GM12875 (cell line): ENCODE data around the gene PDZRN3.

Experiments
- H3K4me3 ChIP-seq: one replicate; pipeline ENCODE4 v1.5.1; 2011; ENCODE audit warnings: low read depth, low read length, control low read depth
- CTCF ChIP-seq: IDR thresholded peaks from 2 replicates; pipeline ENCODE4 v1.5.1; 2011; ENCODE audit warnings: low read depth, mild to moderate bottlenecking, control low read depth, inconsistent platforms, low read length, moderate library complexity, borderline replicate concordance; ENCODE audit not compliant: insufficient read depth

The PDZRN3 gene

GRCh38 chr3:73529308-73530021 is 95.3 kb downstream of the PDZRN3 start:
- H3K4me3 ChIP-seq = no peak overlapping the region
- no peak for TF ChIP-seq CTCF

DNA sequence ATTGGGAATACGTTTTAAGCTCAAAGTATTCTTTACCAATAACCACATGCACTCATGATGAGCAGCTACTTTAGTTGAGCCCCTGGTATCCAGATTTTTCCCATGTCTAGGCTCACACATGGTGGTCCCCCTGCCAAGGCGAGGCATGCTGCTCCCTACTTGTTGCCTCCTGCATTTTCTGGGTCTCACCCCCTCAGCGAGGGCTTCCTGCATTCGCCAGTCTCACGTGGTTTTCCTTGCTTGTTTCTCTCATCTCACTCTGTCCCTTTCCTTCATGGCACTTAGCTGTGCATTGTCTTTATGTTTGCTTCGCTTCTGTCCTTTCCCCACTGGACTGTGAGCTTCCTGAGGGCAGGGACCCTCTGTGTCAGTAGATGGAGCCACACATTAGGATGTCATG is 99.2 kb downstream of the PDZRN3 start:
- H3K4me3 ChIP-seq = no peak overlapping the region
- TF ChIP-seq CTCF = no peak

DNA sequence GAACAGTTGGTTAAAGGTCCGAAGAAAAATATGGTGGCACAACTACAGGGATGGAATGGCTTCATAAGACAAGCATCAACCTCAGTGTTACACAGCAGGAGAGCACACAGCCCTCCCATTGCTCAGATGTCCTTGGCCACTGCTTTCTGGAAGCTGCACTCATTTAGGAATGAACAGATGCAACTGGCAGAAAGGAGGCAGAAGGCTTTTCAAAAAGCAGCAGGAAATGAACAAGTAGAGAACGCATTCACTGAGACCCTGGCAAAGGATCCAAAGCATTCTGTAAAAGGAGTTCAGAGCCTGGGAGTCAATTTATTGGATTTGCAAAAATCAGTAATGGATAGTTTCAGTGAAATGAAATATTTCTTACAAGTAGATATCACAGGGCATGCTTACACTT is 101.1 kb downstream of the PDZRN3 start:
- H3K4me3 ChIP-seq = no peak overlapping the region
- no peak for TF ChIP-seq CTCF

DNA sequence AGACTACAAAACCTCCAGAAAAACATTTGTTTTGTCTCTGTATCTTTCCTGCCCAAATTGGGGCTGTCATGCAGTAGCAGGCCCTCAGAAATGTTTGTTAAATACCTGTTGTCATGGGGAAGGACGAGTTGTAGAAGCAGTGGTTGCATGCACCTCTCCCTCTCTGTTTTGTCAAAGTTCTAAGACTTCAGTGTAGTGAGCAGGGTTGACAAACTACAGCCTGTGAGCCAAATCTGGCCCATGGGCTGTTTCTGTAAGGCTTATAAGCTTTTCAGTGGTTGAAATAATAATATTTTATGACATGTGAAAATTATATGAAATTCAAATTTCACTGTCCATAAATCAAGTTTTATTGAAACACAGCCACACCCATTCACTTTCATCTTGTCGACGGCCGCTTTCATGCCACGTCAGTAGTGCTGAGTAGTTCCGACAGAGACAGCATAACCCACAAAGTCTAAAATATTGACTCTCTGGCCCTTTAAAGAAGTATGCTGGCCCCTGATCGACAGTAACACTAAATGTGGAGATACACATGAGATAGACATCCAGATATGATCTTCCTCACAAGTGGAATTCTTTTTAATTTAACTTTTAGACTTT is 102.9 kb downstream of the PDZRN3 start:
- no peak for TF ChIP-seq CTCF

GRCh38 chr3:73520931-73521461 is 103.7 kb downstream of the PDZRN3 start:
- H3K4me3 ChIP-seq = no peak overlapping the region
- TF ChIP-seq CTCF = no peak

More for the DNA sequence above, 102.9 kb downstream of the PDZRN3 start:
- no peak overlapping the region for H3K4me3 ChIP-seq

DNA sequence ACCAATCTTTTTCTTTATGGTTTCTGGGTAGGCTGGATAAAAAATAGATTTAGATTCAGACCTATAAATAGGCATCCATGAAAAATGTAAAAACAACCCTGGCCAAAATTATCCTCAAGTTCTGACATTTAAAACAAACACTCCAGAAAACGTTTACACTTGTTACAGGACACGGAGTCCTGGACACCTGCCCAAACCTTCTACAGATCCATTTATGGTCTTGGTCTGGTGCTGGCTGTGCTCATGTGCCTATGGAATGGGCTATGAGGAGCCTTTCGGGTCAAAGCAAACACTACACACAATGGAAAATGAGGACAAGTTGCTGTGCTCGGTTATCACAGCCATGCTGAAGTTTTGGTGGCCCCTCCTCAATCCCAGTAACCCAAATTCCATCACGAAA is 108.1 kb downstream of the PDZRN3 start:
- TF ChIP-seq CTCF = no peak
- no peak overlapping the region for H3K4me3 ChIP-seq

- H3K4me3 ChIP-seq = no peak overlapping the region
- no peak for TF ChIP-seq CTCF
Measured at GRCh38 chr3:73513260-73513659, 111.5 kb downstream of the PDZRN3 start.
